Measurements from ENCODE around the gene TCP11L2.
A peak's percentile ranks its signal among the peaks of the same experiment; 100 is the strongest.
"Not testable (repeated sequence)": the region's sequence is repeated elsewhere in the genome, so short reads cannot be mapped to it uniquely, and the experiment has no call there.

Gene TCP11L2

GRCh38 chr12:106343214-106343528, 40.6 kb downstream of the TCP11L2 start:
- no peak for DNase-seq (ENCODE audit: low spot score)

- no peak for DNase-seq (ENCODE audit: low spot score)
Measured at GRCh38 chr12:106344131-106344530, 41.6 kb downstream of the TCP11L2 start.

- DNase-seq (ENCODE audit: low spot score): peak; percentile 41
Measured at GRCh38 chr12:106345746-106346145, 43.2 kb downstream of the TCP11L2 start.

- DNase-seq (ENCODE audit: low spot score): no peak
Measured at GRCh38 chr12:106348411-106348810, 45.9 kb downstream of the TCP11L2 start.

- DNase-seq (ENCODE audit: low spot score): no peak
Measured at GRCh38 chr12:106353175-106353574, 50.6 kb downstream of the TCP11L2 start.

GRCh38 chr12:106357549-106358395, 55.2 kb downstream of the TCP11L2 start, which contains the start of gene POLR3B:
TSS of gene POLR3B (plus strand) at chr12:106357748. CDS start at chr12:106357880, 132 bp downstream.
- peak; percentile 93 for DNase-seq (ENCODE audit: low spot score)

GRCh38 chr12:106358396-106359241, 56.1 kb downstream of the TCP11L2 start:
- DNase-seq (ENCODE audit: low spot score): peak; percentile 59

GRCh38 chr12:106359646-106360399, 57.3 kb downstream of the TCP11L2 start:
- no peak for DNase-seq (ENCODE audit: low spot score)

GRCh38 chr12:106360400-106360994, 58.0 kb downstream of the TCP11L2 start:
- no peak for DNase-seq (ENCODE audit: low spot score)

GRCh38 chr12:106362971-106363370, 60.4 kb downstream of the TCP11L2 start:
- DNase-seq (ENCODE audit: low spot score): no peak

- DNase-seq (ENCODE audit: low spot score): no peak
Measured at GRCh38 chr12:106364261-106364660, 61.7 kb downstream of the TCP11L2 start.

GRCh38 chr12:106369624-106370346, 67.3 kb downstream of the TCP11L2 start:
- no peak for DNase-seq (ENCODE audit: low spot score)

GRCh38 chr12:106378788-106379187, 76.3 kb downstream of the TCP11L2 start:
- no peak for DNase-seq (ENCODE audit: low spot score)

GRCh38 chr12:106380954-106381353, 78.4 kb downstream of the TCP11L2 start:
- no peak for DNase-seq (ENCODE audit: low spot score)

- not testable (repeated sequence) for DNase-seq (ENCODE audit: low spot score)
Measured at GRCh38 chr12:106381866-106382265, 79.3 kb downstream of the TCP11L2 start.

- DNase-seq (ENCODE audit: low spot score): no peak
Measured at GRCh38 chr12:106386813-106387535, 84.4 kb downstream of the TCP11L2 start.

GRCh38 chr12:106387848-106388377, 85.4 kb downstream of the TCP11L2 start:
- no peak for DNase-seq (ENCODE audit: low spot score)

GRCh38 chr12:106389151-106389550, 86.6 kb downstream of the TCP11L2 start:
- no peak for DNase-seq (ENCODE audit: low spot score)

GRCh38 chr12:106392759-106393158, 90.2 kb downstream of the TCP11L2 start:
- no peak for DNase-seq (ENCODE audit: low spot score)
